ENCODE data around the gene NVL.
A peak's percentile ranks its signal among the peaks of the same experiment; 100 is the strongest.

Gene NVL

GRCh38 chr1:224193319-224193966 lies 136.5 kb downstream of the NVL start:
- DNase-seq (ENCODE audit: low read depth): no peak

- DNase-seq (ENCODE audit: low read depth): no peak
These were observed 137.7 kb downstream of the NVL start for GRCh38 chr1:224192082-224192788.

- DNase-seq (ENCODE audit: low read depth): no peak
These were observed 140.4 kb downstream of the NVL start for GRCh38 chr1:224189561-224189960.

- no peak for DNase-seq (ENCODE audit: low read depth)
These were observed 141.7 kb downstream of the NVL start for GRCh38 chr1:224188286-224188685.

GRCh38 chr1:224185208-224185607 lies 144.8 kb downstream of the NVL start:
- DNase-seq (ENCODE audit: low read depth): no peak

GRCh38 chr1:224183591-224184312 lies 146.2 kb downstream of the NVL start:
- no peak for DNase-seq (ENCODE audit: low read depth)

GRCh38 chr1:224182866-224183590 lies 146.9 kb downstream of the NVL start, which contains the start of gene DEGS1:
Gene DEGS1 (plus strand): TSS chr1:224183240. CDS start chr1:224183337, 97 bp downstream.
- DNase-seq (ENCODE audit: low read depth): peak; percentile 55

- DNase-seq (ENCODE audit: low read depth): no peak
These were observed 147.7 kb downstream of the NVL start for GRCh38 chr1:224182057-224182865.

GRCh38 chr1:224181453-224181810 lies 148.5 kb downstream of the NVL start:
- DNase-seq (ENCODE audit: low read depth): no peak

- no peak for DNase-seq (ENCODE audit: low read depth)
These were observed 149.1 kb downstream of the NVL start for GRCh38 chr1:224180783-224181452.

GRCh38 chr1:224178894-224179293 lies 151.1 kb downstream of the NVL start:
- no peak for DNase-seq (ENCODE audit: low read depth)

- no peak for DNase-seq (ENCODE audit: low read depth)
These were observed 152.5 kb downstream of the NVL start for GRCh38 chr1:224177356-224177999.

Data from stimulated activated CD8-positive, alpha-beta memory T cell treated with anti-CD3 and anti-CD28 coated beads, Interleukin-15, amount 100 ng/mL, for 1 hour (primary cell).